ENCODE results near the gene NANS.

DNA sequence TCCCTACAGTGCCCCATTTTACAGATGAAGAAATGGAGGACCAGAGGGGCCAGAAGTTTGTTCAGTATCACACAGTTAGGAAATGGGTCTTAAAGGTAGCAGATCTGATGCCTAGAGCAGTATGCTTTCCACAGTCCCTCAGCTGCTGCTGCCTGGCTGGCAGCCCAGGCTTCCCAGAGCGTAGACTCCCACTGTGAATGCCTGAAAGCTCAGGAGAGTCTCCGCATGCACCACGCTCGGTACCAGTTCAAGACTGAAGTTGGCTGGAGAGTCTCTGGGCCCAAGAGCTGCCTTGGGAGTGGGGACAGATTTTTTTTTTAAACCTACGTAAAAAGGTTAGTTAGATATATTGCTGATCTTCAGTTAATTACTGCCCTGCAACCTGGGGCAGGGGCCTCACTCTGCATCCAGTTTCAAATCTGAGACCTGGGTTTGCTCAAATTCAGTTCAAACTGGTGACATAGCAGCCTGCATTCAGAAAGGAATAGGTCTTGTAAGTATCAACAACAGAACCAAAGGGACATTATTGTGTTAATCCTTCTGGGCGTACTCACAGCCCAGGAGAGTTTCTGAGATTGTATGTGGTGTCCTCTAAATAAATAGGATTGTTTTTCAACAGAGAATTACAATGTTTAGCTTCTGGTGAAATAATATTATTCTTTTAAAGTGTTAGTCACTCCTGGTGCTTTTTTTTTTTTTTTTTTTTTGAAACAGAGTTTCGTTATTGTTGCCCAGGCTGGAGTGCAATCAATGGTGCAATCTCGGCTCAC lies 8.3 kb downstream of the NANS start:
- TF ChIP-seq CTCF (IDR thresholded peaks at IDR 0.05): no peak
- no peak for TF ChIP-seq EZH2phosphoT487 (IDR thresholded peaks at IDR 0.05)

All from neural progenitor cell (in vitro differentiated cells).